DND-41 (cell line): Measurements from ENCODE around the gene STAC2.

Source experiments
- ATAC-seq: fragments of 200-7000 bp; cut with Tn5 transposase; 3 replicates; pipeline ENCODE4 v1.9.1; 2021; ENCODE audit warnings: low read depth; ENCODE audit not compliant: insufficient read depth
- DNase-seq: peaks from one replicate; pipeline ENCODE4 v3.0.0-alpha.2; 2020
- H2AFZ ChIP-seq: 2 replicates; pipeline ENCODE4 v1.6.0; 2012; ENCODE audit warnings: low read depth, low read length
- H3K27ac ChIP-seq: 2 replicates; pipeline ENCODE4 v1.5.1; 2012; ENCODE audit warnings: low read length, inconsistent platforms
- H3K27me3 ChIP-seq: fragments of 200-600 bp; sonication (generic); 2 replicates; pipeline ENCODE4 v1.6.0; 2012; ENCODE audit warnings: low read length, mild to moderate bottlenecking, inconsistent platforms; ENCODE audit not compliant: insufficient read depth, poor library complexity
- H3K36me3 ChIP-seq: 2 replicates; pipeline ENCODE4 v1.5.1; 2012; ENCODE audit warnings: low read length, inconsistent platforms; ENCODE audit not compliant: insufficient read depth
- H3K4me1 ChIP-seq: 2 replicates; pipeline ENCODE4 v1.5.1; 2012; ENCODE audit warnings: mild to moderate bottlenecking, low read length; ENCODE audit not compliant: insufficient read depth
- H3K4me2 ChIP-seq: 2 replicates; pipeline ENCODE4 v1.6.0; 2012; ENCODE audit warnings: mild to moderate bottlenecking, moderate library complexity, low read length, inconsistent platforms; ENCODE audit not compliant: insufficient read depth
- H3K4me3 ChIP-seq, 2 experiments: fragments of 200-600 bp in 1 of 2; shearing (Covaris generic) in 1 of 2; 2 replicates each; pipeline ENCODE4 v1.5.1; 2012 to 2016; ENCODE audit warnings: inconsistent platforms in 2 of 2, low read length in 2 of 2, mild to moderate bottlenecking in 2 of 2, low read depth in 1 of 2, moderate library complexity in 1 of 2
- H3K79me2 ChIP-seq: 2 replicates; pipeline ENCODE4 v1.6.0; 2012; ENCODE audit warnings: low read length, inconsistent platforms; ENCODE audit not compliant: insufficient read depth
- H3K9ac ChIP-seq: 2 replicates; pipeline ENCODE4 v1.6.0; 2012; ENCODE audit warnings: low read depth, mild to moderate bottlenecking, inconsistent platforms, low read length, moderate library complexity
- H3K9me3 ChIP-seq: 2 replicates; pipeline ENCODE4 v1.5.1; 2012; ENCODE audit warnings: low read length, moderate library complexity, mild to moderate bottlenecking, inconsistent platforms; ENCODE audit not compliant: insufficient read depth, severe bottlenecking
- H4K20me1 ChIP-seq: 2 replicates; pipeline ENCODE4 v1.6.0; 2012; ENCODE audit warnings: low read length; ENCODE audit not compliant: insufficient read depth
- CTCF ChIP-seq: IDR thresholded peaks from 2 replicates; pipeline ENCODE4 v1.5.1; 2012; ENCODE audit warnings: borderline replicate concordance, low read length, moderate library complexity, mild to moderate bottlenecking; ENCODE audit not compliant: poor library complexity, severe bottlenecking; ENCODE audit errors: extremely low read depth
- EZH2 ChIP-seq: IDR thresholded peaks from 3 replicates; pipeline ENCODE4 v1.6.1; 2012; ENCODE audit warnings: borderline replicate concordance, low read depth, mild to moderate bottlenecking, moderate library complexity, low read length, inconsistent platforms; ENCODE audit not compliant: severe bottlenecking

The STAC2 gene

GRCh38 chr17:39166437-39167335, 59.1 kb downstream of the STAC2 start:
- TF ChIP-seq CTCF (no peak), EZH2 (no peak)
- H3K27ac ChIP-seq: peak overlapping the region; percentile 93
- H3K36me3 ChIP-seq: no peaks in the 10 kb centered on the region
- H3K4me3 ChIP-seq: peak overlapping the region in 1 of 2 experiments; percentile 7; a peak in 1 of 4 replicates
- ATAC-seq: peak; percentile 6; the same call in 1 of the 3 replicates
- no peaks in the 10 kb centered on the region for H3K27me3 ChIP-seq
- no peaks in the 10 kb centered on the region for H3K9me3 ChIP-seq
- H2AFZ ChIP-seq: no peak overlapping the region
- no peaks in the 10 kb centered on the region for H4K20me1 ChIP-seq
- peak overlapping the region; percentile 62 for H3K4me2 ChIP-seq
- peaks cover 83% of the 10 kb centered on the region for H3K4me1 ChIP-seq
- H3K9ac ChIP-seq: peak overlapping the region; percentile 48
- peak; percentile 32 for DNase-seq
- H3K79me2 ChIP-seq: no peaks in the 10 kb centered on the region

GRCh38 chr17:39165841-39166349, 59.9 kb downstream of the STAC2 start, which contains the start of gene ARL5C:
Gene ARL5C (minus strand): TSS chr17:39166161. CDS start chr17:39165760, 401 bp downstream.
- H3K4me1 ChIP-seq: peaks cover 81% of the 10 kb centered on the region
- H3K4me2 ChIP-seq: peak within 1 kb of the TSS; percentile 62

GRCh38 chr17:39165178-39165840, 60.4 kb downstream of the STAC2 start:
- no peaks in the 10 kb centered on the region for H3K27me3 ChIP-seq
- no peak overlapping the region for H3K4me2 ChIP-seq
- peak overlapping the region; percentile 93 for H3K27ac ChIP-seq
- DNase-seq (no peak), ATAC-seq (no peak)
- H2AFZ ChIP-seq: no peak overlapping the region
- H3K4me3 ChIP-seq: no peak overlapping the region
- no peaks in the 10 kb centered on the region for H3K9me3 ChIP-seq
- no peaks in the 10 kb centered on the region for H3K36me3 ChIP-seq
- TF ChIP-seq EZH2 (no peak), CTCF (no peak)
- no peaks in the 10 kb centered on the region for H3K79me2 ChIP-seq
- H4K20me1 ChIP-seq: no peaks in the 10 kb centered on the region
- H3K4me1 ChIP-seq: peaks cover 75% of the 10 kb centered on the region
- H3K9ac ChIP-seq: 0 out of 2 replicates have a peak overlapping the region, but pooled peaks have one; percentile 48

More at GRCh38 chr17:39165841-39166349, 59.9 kb downstream of the STAC2 start, which contains the start of gene ARL5C:
- H3K27me3 ChIP-seq: no peaks in the 10 kb centered on the region
- DNase-seq (no peak), ATAC-seq (no peak)
- no peak within 1 kb of the TSS for H2AFZ ChIP-seq
- H3K36me3 ChIP-seq: no peaks in the 10 kb centered on the region
- no peaks in the 10 kb centered on the region for H3K9me3 ChIP-seq
- H4K20me1 ChIP-seq: no peaks in the 10 kb centered on the region
- no peaks in the 10 kb centered on the region for H3K79me2 ChIP-seq
- no peak for TF ChIP-seq EZH2
- no peak for TF ChIP-seq CTCF
- H3K27ac ChIP-seq: peak within 1 kb of the TSS; percentile 93
- H3K9ac ChIP-seq: peak within 1 kb of the TSS; percentile 48
- H3K4me3 ChIP-seq: peak within 1 kb of the TSS in 1 of 2 experiments; percentile 7; a peak in 1 of 4 replicates
